Activated CD8-positive, alpha-beta memory T cell treated with anti-CD3 and anti-CD28 coated beads, Interleukin-2, amount 50 U/mL, for 24 hours (primary cell): ENCODE results near the gene SLC47A2.
"Not testable (repeated sequence)": the region's sequence is repeated elsewhere in the genome, so short reads cannot be mapped to it uniquely, and the experiment has no call there.

Experiments used
- DNase-seq: peaks from one replicate; pipeline ENCODE4 v3.0.0-alpha.2; 2020; ENCODE audit errors: extremely low read depth

Gene SLC47A2

GRCh38 chr17:19716108-19717030 is at the start of gene SLC47A2:
Gene SLC47A2, minus strand, starts transcription at chr17:19716584. Its CDS starts 29 bp downstream, at chr17:19716555.
- DNase-seq = no peak

- DNase-seq = no peak
These were observed 49.6 kb upstream of the SLC47A2 start for GRCh38 chr17:19766016-19766415.

GRCh38 chr17:19763991-19764390 is 47.6 kb upstream of the SLC47A2 start:
- not testable (repeated sequence) for DNase-seq

- no peak for DNase-seq
These were observed 47.0 kb upstream of the SLC47A2 start for GRCh38 chr17:19763416-19763815.

GRCh38 chr17:19762515-19762961 is 46.2 kb upstream of the SLC47A2 start:
- DNase-seq = no peak

GRCh38 chr17:19760746-19761145 is 44.4 kb upstream of the SLC47A2 start:
- no peak for DNase-seq

- DNase-seq = no peak
These were observed 43.5 kb upstream of the SLC47A2 start for GRCh38 chr17:19759568-19760549.

GRCh38 chr17:19757536-19758180 is 41.3 kb upstream of the SLC47A2 start:
- DNase-seq = no peak

- DNase-seq = no peak
These were observed 40.2 kb upstream of the SLC47A2 start for GRCh38 chr17:19756546-19756945.

GRCh38 chr17:19755821-19756510 is 39.6 kb upstream of the SLC47A2 start:
- no peak for DNase-seq

- no peak for DNase-seq
These were observed 39.0 kb upstream of the SLC47A2 start for GRCh38 chr17:19755392-19755791.

- no peak for DNase-seq
These were observed 37.5 kb upstream of the SLC47A2 start for GRCh38 chr17:19753661-19754463.

GRCh38 chr17:19753051-19753509 is 36.7 kb upstream of the SLC47A2 start:
- no peak for DNase-seq

GRCh38 chr17:19752216-19753050 is 36.0 kb upstream of the SLC47A2 start:
- DNase-seq = no peak

- no peak for DNase-seq
These were observed 34.5 kb upstream of the SLC47A2 start for GRCh38 chr17:19750835-19751234.

- no peak for DNase-seq
These were observed 33.7 kb upstream of the SLC47A2 start for GRCh38 chr17:19750020-19750572.

- DNase-seq = no peak
These were observed 32.4 kb upstream of the SLC47A2 start for GRCh38 chr17:19748807-19749193.

GRCh38 chr17:19747829-19748806 is 31.7 kb upstream of the SLC47A2 start, which contains the start of gene ALDH3A1:
Gene ALDH3A1, minus strand, starts transcription at chr17:19748298. Its CDS starts 3,169 bp downstream, at chr17:19745129.
- no peak for DNase-seq
